Measurements from ENCODE around the gene ENPP1.

DNA sequence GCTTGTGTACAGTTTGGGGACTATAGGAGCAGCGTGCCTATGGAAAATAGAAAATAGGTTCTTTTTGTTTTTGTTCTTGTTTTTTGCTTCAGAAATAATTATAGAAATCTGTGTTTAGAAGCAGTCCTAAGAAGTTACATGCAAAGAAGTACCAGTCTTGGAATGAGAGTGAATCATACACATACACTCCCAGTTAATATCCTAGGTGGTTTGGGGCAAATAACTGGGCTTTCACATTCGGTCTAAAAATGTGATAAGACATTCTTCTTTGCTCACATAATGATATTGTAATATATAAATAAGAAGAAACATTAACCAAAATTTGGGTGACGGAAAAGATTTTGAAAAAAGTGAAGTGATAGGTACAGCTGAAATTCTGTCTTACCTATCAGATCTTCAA lies 61.0 kb downstream of the ENPP1 start:
- TF ChIP-seq, protein P1, sequence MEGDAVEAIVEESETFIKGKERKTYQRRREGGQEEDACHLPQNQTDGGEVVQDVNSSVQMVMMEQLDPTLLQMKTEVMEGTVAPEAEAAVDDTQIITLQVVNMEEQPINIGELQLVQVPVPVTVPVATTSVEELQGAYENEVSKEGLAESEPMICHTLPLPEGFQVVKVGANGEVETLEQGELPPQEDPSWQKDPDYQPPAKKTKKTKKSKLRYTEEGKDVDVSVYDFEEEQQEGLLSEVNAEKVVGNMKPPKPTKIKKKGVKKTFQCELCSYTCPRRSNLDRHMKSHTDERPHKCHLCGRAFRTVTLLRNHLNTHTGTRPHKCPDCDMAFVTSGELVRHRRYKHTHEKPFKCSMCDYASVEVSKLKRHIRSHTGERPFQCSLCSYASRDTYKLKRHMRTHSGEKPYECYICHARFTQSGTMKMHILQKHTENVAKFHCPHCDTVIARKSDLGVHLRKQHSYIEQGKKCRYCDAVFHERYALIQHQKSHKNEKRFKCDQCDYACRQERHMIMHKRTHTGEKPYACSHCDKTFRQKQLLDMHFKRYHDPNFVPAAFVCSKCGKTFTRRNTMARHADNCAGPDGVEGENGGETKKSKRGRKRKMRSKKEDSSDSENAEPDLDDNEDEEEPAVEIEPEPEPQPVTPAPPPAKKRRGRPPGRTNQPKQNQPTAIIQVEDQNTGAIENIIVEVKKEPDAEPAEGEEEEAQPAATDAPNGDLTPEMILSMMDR (IDR thresholded peaks at IDR 0.05 in 2 of 3, conservative IDR thresholded peaks at IDR 0.05 in 1 of 3; ENCODE audit: borderline replicate concordance in 1 of 3, insufficient read depth in 1 of 3, low read depth in 2 of 3, low read length in 2 of 3): no peak
- TF ChIP-seq POLR2AphosphoS5 (IDR thresholded peaks at IDR 0.05; ENCODE audit: low read depth, low read length) (no peak), CEBPB (IDR thresholded peaks at IDR 0.05; ENCODE audit: low read depth) (no peak)

Measured in HCT116 (cell line).